Measurements from ENCODE around the gene CHN2. TPM values are rescaled to one million over a fixed set of nuclear protein-coding genes. Genes with fewer than 3 reads are reported as not detected.

Gene CHN2
- total RNA-seq, 4 donors from 2014 or later, result 7.6 to 15.3 (median 10.0) TPM

GRCh38 chr7:29431686-29432085, 237.1 kb downstream of the CHN2 start:
- no peaks in the 10 kb centered on the region for H3K36me3 ChIP-seq
- no peak overlapping the region for H3K27ac ChIP-seq
- ATAC-seq, result no peak
- no peaks in the 10 kb centered on the region for H3K9me3 ChIP-seq
- H3K4me1 ChIP-seq, result no peaks in the 10 kb centered on the region
- TF ChIP-seq POLR2A (IDR thresholded peaks at IDR 0.05) (no peak), CTCF (IDR thresholded peaks at IDR 0.05) (no peak), EP300 (IDR thresholded peaks at IDR 0.05) (no peak), POLR2AphosphoS5 (IDR thresholded peaks at IDR 0.05) (no peak)
- H3K4me3 ChIP-seq, result no peak overlapping the region
- WGBS, 2 donors (ENCODE audit: low coverage in 1 of 2), result 93% methylated on average over 2 of the region's 3 CpGs; no CpG with 5 or more reads in 1 of the 2 donors
- no peaks in the 10 kb centered on the region for H3K27me3 ChIP-seq

- 65 to 81% methylated on average over 7 of the region's 7 CpGs for WGBS, 2 donors (ENCODE audit: low coverage in 1 of 2)
- TF ChIP-seq POLR2A (IDR thresholded peaks at IDR 0.05) (no peak), CTCF (IDR thresholded peaks at IDR 0.05) (no peak), POLR2AphosphoS5 (IDR thresholded peaks at IDR 0.05) (no peak), EP300 (IDR thresholded peaks at IDR 0.05) (no peak)
- H3K9me3 ChIP-seq, result no peaks in the 10 kb centered on the region
- H3K27me3 ChIP-seq, result no peaks in the 10 kb centered on the region
- H3K27ac ChIP-seq, result no peak overlapping the region
- no peak overlapping the region for H3K4me3 ChIP-seq
- ATAC-seq, result no peak
- no peaks in the 10 kb centered on the region for H3K4me1 ChIP-seq
- no peaks in the 10 kb centered on the region for H3K36me3 ChIP-seq
These were observed 238.1 kb downstream of the CHN2 start for GRCh38 chr7:29432721-29433120.

- Histone ChIP-seq H3K4me3 (no peak overlapping the region), H3K4me1 (no peaks in the 10 kb centered on the region), H3K27ac (no peak overlapping the region), H3K36me3 (no peaks in the 10 kb centered on the region), H3K9me3 (no peaks in the 10 kb centered on the region), H3K27me3 (no peaks in the 10 kb centered on the region)
- no peak for ATAC-seq
- TF ChIP-seq POLR2A (IDR thresholded peaks at IDR 0.05) (no peak), CTCF (IDR thresholded peaks at IDR 0.05) (no peak), POLR2AphosphoS5 (IDR thresholded peaks at IDR 0.05) (no peak), EP300 (IDR thresholded peaks at IDR 0.05) (no peak)
- WGBS, 2 donors (ENCODE audit: low coverage in 1 of 2), result 67 to 100% methylated on average over 1 to 2 of the region's 2 CpGs
These were observed 239.8 kb downstream of the CHN2 start for GRCh38 chr7:29434380-29434768.

DNA sequence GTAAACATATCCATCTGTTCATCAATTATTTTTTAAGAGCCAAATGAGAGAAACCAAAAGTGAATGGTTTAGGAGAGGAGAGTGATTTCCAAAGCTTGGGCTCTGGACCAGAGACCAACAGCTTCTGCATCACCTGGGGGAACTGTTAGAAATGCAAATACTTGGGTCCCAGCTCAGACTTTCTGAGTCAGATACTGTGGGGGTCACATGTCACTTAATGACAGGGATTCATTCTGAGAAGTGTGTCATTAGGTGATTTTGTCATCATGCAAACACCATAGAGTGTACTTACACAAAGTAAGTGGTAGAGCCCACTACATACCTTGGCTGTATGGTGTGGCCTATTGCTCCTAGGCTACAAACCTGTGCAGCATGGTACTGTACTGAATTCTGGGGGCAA, 240.6 kb downstream of the CHN2 start:
- Histone ChIP-seq H3K27ac (no peak overlapping the region), H3K9me3 (no peaks in the 10 kb centered on the region)
- no peak for ATAC-seq

GRCh38 chr7:29435902-29436301, 241.3 kb downstream of the CHN2 start:
- no peaks in the 10 kb centered on the region for H3K27me3 ChIP-seq
- H3K4me1 ChIP-seq, result no peaks in the 10 kb centered on the region
- H3K36me3 ChIP-seq, result no peaks in the 10 kb centered on the region
- no peak for ATAC-seq
- H3K27ac ChIP-seq, result no peak overlapping the region
- no peaks in the 10 kb centered on the region for H3K9me3 ChIP-seq
- no peak overlapping the region for H3K4me3 ChIP-seq
- 82% methylated on average over 2 of the region's 3 CpGs; no CpG with 5 or more reads in 1 of the 2 donors for WGBS, 2 donors (ENCODE audit: low coverage in 1 of 2)
- no peak for TF ChIP-seq POLR2AphosphoS5 (IDR thresholded peaks at IDR 0.05)
- no peak for TF ChIP-seq POLR2A (IDR thresholded peaks at IDR 0.05)
- no peak for TF ChIP-seq CTCF (IDR thresholded peaks at IDR 0.05)
- TF ChIP-seq EP300 (IDR thresholded peaks at IDR 0.05), result no peak

More for the DNA sequence above, 240.6 kb downstream of the CHN2 start:
- H3K4me3 ChIP-seq, result no peak overlapping the region
- no peaks in the 10 kb centered on the region for H3K36me3 ChIP-seq
- H3K4me1 ChIP-seq, result no peaks in the 10 kb centered on the region
- no peaks in the 10 kb centered on the region for H3K27me3 ChIP-seq
- TF ChIP-seq POLR2AphosphoS5 (IDR thresholded peaks at IDR 0.05), result no peak
